GM20431 (cell line): ENCODE measurements around the gene MT1X.
"Not testable (repeated sequence)": the region's sequence is repeated elsewhere in the genome, so short reads cannot be mapped to it uniquely, and the experiment has no call there.

Source experiments
- in situ Hi-C: fragments of 300-500 bp; cut with MseI, MboI; formaldehyde crosslinking; loops from one replicate; pipeline ENCODE4 v1.15.0; 2020; ENCODE audit warnings: low sequenced_read_pairs; ENCODE audit not compliant: unreplicated experiment

The MT1X gene

GRCh38 chr16:56708525-56709442 is 26.5 kb downstream of the MT1X start:
- in situ Hi-C loops = no loop called here

- in situ Hi-C loops = no loop called here
Measured at GRCh38 chr16:56709443-56710040, 27.3 kb downstream of the MT1X start.

GRCh38 chr16:56710181-56710737 is 28.0 kb downstream of the MT1X start:
- in situ Hi-C loops = no loop called here

- in situ Hi-C loops = no loop called here
Measured at GRCh38 chr16:56711862-56712261, 29.6 kb downstream of the MT1X start.

DNA sequence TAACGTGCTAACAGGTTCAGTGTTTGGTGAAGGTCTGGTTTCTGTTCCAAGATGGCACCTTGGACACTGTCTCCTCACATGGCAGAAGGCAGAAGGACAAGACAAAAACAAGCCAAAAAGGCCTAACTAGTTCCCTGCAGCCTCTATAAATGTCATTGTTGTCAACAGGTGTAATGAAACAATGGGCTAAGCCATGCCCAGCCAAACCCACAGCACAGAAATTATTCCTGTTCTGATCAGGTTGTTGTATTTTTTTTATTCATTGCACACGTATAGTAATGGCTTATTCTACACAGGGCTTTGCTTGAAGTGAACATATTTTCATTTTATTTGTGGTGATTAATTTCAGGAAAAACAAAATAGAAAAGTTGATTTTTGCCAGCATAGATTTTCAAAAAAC is 31.5 kb downstream of the MT1X start:
- in situ Hi-C loops = no loop called here

- in situ Hi-C loops = no loop called here
Measured at GRCh38 chr16:56715126-56715525, 32.9 kb downstream of the MT1X start.

DNA sequence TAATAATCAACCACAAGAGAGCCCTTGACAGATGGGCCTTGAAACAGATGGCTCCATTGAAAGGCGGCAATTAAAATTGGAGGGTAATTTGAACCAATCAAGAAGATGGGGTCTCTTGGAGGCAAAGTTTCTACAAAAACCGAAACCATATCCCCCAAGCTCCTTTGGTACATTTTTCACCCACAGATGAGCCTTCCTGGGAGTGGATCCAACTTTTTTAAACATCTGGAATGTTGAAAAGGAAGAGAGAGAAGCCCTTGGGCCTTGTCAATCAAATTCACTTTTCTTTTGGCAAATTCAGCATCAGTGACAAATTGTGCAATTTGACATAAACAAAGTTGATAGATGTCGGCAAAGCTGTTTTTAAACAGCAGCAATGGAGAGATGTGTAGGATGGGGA is 34.5 kb downstream of the MT1X start:
- in situ Hi-C loops = no loop called here

DNA sequence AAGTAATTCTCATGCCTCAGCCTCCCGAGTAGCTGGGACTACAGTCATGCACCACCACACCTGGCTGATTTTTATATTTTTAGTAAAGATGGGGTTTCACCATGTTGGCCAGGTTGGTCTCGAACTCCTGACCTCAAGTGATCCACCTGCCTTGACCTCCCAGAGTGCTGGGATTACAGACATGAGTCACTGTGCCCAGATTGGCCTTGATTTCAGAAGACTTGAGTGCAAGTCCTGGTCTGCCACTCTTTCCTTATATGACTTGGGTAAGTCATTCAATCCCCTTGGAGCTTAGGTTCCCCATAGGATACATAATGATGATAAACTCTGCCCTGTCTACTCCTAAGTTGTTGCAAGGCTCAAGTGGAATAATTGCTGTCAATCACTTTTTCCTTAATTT is 35.3 kb downstream of the MT1X start:
- in situ Hi-C loops = not testable (repeated sequence)

GRCh38 chr16:56722200-56722842 is 40.1 kb downstream of the MT1X start:
- in situ Hi-C loops = no loop called here

DNA sequence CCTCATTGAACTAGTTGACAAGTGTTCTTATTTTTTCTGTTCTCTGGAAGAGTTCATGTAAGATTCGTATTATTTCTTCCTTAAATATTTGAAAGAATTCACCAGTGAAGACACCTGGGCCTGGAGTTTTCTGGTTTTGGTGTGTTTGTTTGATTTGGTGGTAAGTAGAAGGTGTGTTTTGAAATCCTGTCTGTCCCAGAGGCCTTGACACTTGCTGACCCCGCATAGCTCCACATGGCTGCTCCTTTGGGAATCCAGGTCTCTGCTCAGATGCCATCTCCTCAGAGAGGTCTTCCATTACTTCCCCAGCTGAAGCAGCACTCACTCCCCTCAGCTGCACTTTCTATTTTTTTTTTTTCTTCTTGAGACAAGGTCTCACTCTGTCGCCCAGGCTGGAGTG is 41.9 kb downstream of the MT1X start:
- in situ Hi-C loops = no loop called here

- in situ Hi-C loops = no loop called here
Measured at GRCh38 chr16:56726283-56726682, 44.0 kb downstream of the MT1X start.

GRCh38 chr16:56726926-56727325 is 44.7 kb downstream of the MT1X start:
- in situ Hi-C loops = no loop called here

DNA sequence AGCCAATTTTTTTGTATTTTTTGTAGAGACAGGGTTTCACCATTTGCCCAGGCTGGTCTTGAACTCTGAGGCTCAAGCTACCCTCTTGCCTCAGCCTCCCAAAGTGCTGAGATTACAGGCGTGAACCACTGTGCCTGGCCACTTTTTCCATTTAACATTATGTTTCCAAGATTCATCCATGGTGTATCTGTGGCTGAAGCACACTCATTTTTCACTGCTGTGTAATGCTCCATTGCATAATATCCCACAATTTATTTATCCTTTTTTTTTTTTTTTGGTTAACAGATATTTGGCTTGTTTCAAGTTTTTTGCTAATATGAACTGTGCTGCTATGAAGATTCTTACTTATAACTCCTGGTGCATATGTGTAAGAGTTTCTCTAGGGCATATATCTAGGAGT is 45.8 kb downstream of the MT1X start:
- in situ Hi-C loops = no loop called here

GRCh38 chr16:56728980-56729734 is 46.9 kb downstream of the MT1X start:
- in situ Hi-C loops = no loop called here

DNA sequence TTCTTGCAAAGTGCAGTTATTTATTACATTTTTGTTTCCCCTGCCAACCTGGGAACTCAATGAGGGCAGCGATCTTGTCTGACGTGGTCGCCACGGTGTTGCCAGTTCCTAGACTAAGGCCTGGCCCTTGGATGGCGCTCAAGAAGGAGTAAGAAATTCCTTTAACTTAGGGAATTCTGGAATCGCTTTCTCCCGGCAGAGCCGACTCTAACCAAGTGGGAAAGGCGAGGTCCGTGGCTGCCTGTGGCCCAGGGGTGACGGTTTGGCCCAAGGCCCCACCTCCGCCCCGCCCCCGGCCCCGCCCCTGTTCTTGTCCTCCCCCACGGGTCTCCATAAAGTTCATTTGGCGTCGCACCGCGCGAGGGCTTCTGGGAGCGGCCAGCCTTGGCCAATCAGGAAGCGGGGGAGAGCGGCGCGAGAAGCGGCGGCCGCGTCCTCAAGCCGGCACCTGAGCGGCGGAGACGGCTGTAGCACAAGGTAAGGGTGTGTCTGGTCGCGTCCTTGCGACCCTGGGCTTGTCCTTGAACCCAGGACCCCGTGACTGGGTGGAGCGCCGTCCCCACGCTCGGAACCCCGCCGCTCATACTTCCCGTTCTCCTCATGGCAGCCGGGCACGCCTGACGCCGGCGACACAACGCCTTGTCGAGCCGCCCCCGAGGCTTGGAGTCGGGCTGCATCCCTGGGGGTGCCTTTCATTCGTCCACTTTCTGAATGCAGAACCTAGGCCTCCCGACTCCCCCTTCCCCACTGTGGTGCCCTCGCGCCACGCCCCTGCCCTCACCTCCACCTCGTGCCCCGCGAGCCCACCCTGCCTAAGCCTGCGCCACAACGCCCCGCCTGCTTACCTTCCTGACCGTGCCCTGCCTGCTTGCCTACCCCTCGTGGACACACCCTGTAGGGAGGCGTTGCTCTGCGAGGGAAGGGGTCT is 47.7 kb downstream of the MT1X start, which contains the start of gene NUP93:
Gene NUP93 (plus strand): TSS at position 395 of the 928 bp plus-strand sequence. CDS start 18,119 bp downstream, outside the sequence.
- in situ Hi-C loops = no loop called here

DNA sequence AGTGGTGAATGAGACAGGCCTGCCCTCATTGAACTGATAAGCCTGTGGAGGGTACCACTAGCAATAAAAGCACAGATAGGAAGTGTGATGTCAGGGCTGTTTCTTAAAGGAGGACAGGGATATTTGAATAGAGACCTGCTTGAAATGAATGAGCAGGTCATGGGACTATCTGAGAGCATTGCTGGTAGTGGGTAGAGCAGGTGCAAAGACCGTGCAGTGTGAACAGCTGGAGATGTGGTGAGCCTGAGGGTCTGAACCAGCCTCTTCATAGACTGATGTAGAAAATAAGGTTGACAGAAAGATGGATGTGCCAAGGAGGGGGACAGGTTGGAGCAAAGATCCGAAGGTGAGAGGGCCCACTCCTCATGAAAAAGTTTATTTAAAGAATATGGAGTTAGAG is 50.1 kb downstream of the MT1X start:
- in situ Hi-C loops = no loop called here

GRCh38 chr16:56732832-56733231 is 50.6 kb downstream of the MT1X start:
- in situ Hi-C loops = no loop called here
